Caco-2 (cell line): Measurements from ENCODE around the gene SCN1B. TPM values are rescaled to one million over a fixed set of nuclear protein-coding genes. Genes with fewer than 3 reads are reported as not detected.

Source experiments
- BruUV-seq: library from RNA; stranded (reverse); fragments of 400-500 nt; replicated peaks from 2 replicates; lab custom pipeline; 2021; lab: Mats Ljungman, UMichigan
- CTCF ChIA-PET: fragments of 300-600 bp; sonication (Branson Sonifier 250); formaldehyde crosslinking; loops from one replicate; lab custom pipeline; 2022; ENCODE audit warnings: antibody characterized with exemption; lab: Charles Lee
- POLR2A ChIA-PET: fragments of 300-600 bp; sonication (Branson Sonifier 250); formaldehyde crosslinking; loops from one replicate; lab custom pipeline; 2022; ENCODE audit warnings: antibody characterized with exemption; lab: Charles Lee
- DNase-seq, 2 experiments: peaks; one replicate each; pipeline versions ENCODE4 v3.0.0 to v3.0.0-alpha.2; 2020 to 2022
- H3K27me3 ChIP-seq: replicated peaks from 2 replicates; pipeline ENCODE4 v1.6.0; 2011; ENCODE audit warnings: low read length; ENCODE audit not compliant: control insufficient read depth, insufficient read depth
- H3K36me3 ChIP-seq: 2 replicates; pipeline ENCODE4 v1.5.1; 2011; ENCODE audit warnings: low read length; ENCODE audit not compliant: control insufficient read depth, insufficient read depth
- H3K4me1 ChIP-seq: fragments of 250-450 bp; sonication (Bioruptor Pico); 2 replicates; pipeline ENCODE4 v1.5.1; 2020; ENCODE audit warnings: mild to moderate bottlenecking
- H3K4me3 ChIP-seq: 2 replicates; pipeline ENCODE4 v1.5.1; 2011; ENCODE audit warnings: low read depth, mild to moderate bottlenecking, control low read depth, low read length
- H3K9me3 ChIP-seq: fragments of 250-450 bp; sonication (Bioruptor Pico); 2 replicates; pipeline ENCODE4 v1.5.1; 2020; ENCODE audit warnings: mild to moderate bottlenecking, moderate library complexity
- H3K27ac Mint-ChIP-seq: one replicate; pipeline ENCODE4 v1.8.0; 2022; ENCODE audit warnings: mixed read lengths; ENCODE audit not compliant: unreplicated experiment
- H3K27me3 Mint-ChIP-seq: one replicate; pipeline ENCODE4 v1.8.0; 2022; ENCODE audit warnings: mixed read lengths; ENCODE audit not compliant: insufficient read depth, unreplicated experiment
- H3K36me3 Mint-ChIP-seq: one replicate; pipeline ENCODE4 v1.8.0; 2022; ENCODE audit warnings: mild to moderate bottlenecking, mixed read lengths; ENCODE audit not compliant: insufficient read depth, unreplicated experiment
- H3K4me1 Mint-ChIP-seq: one replicate; pipeline ENCODE4 v1.8.0; 2022; ENCODE audit warnings: low read depth, mixed read lengths; ENCODE audit not compliant: unreplicated experiment
- H3K4me3 Mint-ChIP-seq: one replicate; pipeline ENCODE4 v1.8.0; 2022; ENCODE audit warnings: mild to moderate bottlenecking, moderate library complexity, mixed read lengths; ENCODE audit not compliant: unreplicated experiment
- H3K9me3 Mint-ChIP-seq: one replicate; pipeline ENCODE4 v1.8.0; 2022; ENCODE audit warnings: mixed read lengths; ENCODE audit not compliant: unreplicated experiment
- CTCF ChIP-seq, 2 experiments: fragments of 200-600 bp in 1 of 2; IDR thresholded peaks; 1 replicate in 1 of 2; 2 replicates in 1 of 2; pipeline versions ENCODE4 v1.5.1 to v1.8.0; 2011 to 2022; ENCODE audit warnings: antibody characterized with exemption in 1 of 2, control low read depth in 1 of 2, inconsistent platforms in 1 of 2, low read depth in 1 of 2, low read length in 1 of 2, mild to moderate bottlenecking in 1 of 2, moderate library complexity in 1 of 2; ENCODE audit not compliant: insufficient read depth in 1 of 2, severe bottlenecking in 1 of 2, unreplicated experiment in 1 of 2
- intact Hi-C: fragments of 100-400 bp; cut with micrococcal nuclease; formaldehyde crosslinking; loops from one replicate; pipeline ENCODE4 v1.10.0; 2022; ENCODE audit not compliant: unreplicated experiment
- total RNA-seq: library from RNA; stranded (reverse); gene quantifications from 2 replicates; pipeline ENCODE4 v1.2.3, GENCODE V29; 2022

The SCN1B gene
- total RNA-seq, 1 experiment from 2014 or later: 1.7 TPM

DNA sequence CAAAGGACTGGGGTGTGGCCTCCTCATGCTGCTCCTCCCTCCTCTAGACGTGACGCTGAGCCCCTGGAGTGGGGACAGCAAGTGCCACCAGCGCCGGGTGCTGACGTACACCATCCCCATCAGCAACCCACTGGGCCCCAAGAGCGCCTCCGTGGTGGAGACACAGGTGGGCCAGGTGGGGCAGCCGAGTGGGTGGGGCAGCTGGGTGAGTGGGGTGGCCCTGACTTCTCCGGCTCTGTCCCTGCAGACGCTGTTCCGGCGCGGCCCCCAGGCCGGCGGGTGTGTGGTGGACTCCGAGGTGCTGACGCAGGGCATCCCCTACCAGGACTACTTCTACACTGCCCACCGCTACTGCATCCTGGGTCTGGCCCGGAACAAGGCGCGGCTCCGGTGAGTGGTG lies 11.1 kb upstream of the SCN1B start:
- Histone ChIP-seq H3K36me3 (peaks cover 6% of the 10 kb centered on the region), H3K4me3 (no peak overlapping the region), H3K4me1 (no peaks in the 10 kb centered on the region), H3K9me3 (no peaks in the 10 kb centered on the region), H3K27me3 (no peaks in the 10 kb centered on the region)
- CTCF ChIA-PET: no interaction called here
- no peak overlapping the region for H3K4me3 Mint-ChIP-seq
- intact Hi-C loops: no loop called here
- no peaks in the 10 kb centered on the region for H3K9me3 Mint-ChIP-seq
- H3K27me3 Mint-ChIP-seq: no peaks in the 10 kb centered on the region
- BruUV-seq: no TSS peak
- no peaks in the 10 kb centered on the region for H3K4me1 Mint-ChIP-seq
- POLR2A ChIA-PET: no interaction called here
- H3K36me3 Mint-ChIP-seq: peaks cover 96% of the 10 kb centered on the region
- H3K27ac Mint-ChIP-seq: peak overlapping the region; percentile 70
- DNase-seq: no peak
- no peak for TF ChIP-seq CTCF (IDR thresholded peaks at IDR 0.05; ENCODE audit: insufficient read depth in 1 of 2, low read depth in 1 of 2, low read length in 1 of 2, severe bottlenecking in 1 of 2, unreplicated experiment in 1 of 2)

DNA sequence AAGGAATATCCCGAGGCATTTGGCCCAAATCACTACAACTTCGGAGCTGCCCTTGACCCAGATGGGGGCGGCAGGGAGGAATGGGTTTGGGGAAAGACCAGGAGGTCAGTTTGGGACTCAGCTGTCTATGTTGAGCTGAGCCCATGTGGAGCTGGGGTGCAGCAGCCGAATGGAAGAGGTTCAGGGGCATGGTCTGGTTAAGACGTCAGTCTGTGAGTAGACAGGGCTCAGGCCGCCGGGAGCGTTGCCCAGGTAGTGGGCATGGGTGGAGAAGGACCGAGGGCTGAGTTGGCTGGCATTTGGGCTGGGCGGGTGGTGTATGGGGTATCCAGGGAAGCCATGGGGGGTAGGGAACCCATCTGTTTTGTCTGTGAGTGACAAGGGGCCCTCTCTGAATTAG lies 9.3 kb upstream of the SCN1B start:
- Histone ChIP-seq H3K4me3 (no peak overlapping the region), H3K9me3 (no peaks in the 10 kb centered on the region), H3K36me3 (peaks cover 4% of the 10 kb centered on the region; the same call in 1 of the 2 replicates), H3K4me1 (no peaks in the 10 kb centered on the region), H3K27me3 (no peaks in the 10 kb centered on the region)
- no peaks in the 10 kb centered on the region for H3K27me3 Mint-ChIP-seq
- CTCF ChIA-PET: no interaction called here
- H3K4me3 Mint-ChIP-seq: no peak overlapping the region
- no TSS peak for BruUV-seq
- peaks cover 92% of the 10 kb centered on the region for H3K36me3 Mint-ChIP-seq
- peak overlapping the region; percentile 18 for H3K27ac Mint-ChIP-seq
- intact Hi-C loops: no loop called here
- TF ChIP-seq CTCF (IDR thresholded peaks at IDR 0.05; ENCODE audit: insufficient read depth in 1 of 2, low read depth in 1 of 2, low read length in 1 of 2, severe bottlenecking in 1 of 2, unreplicated experiment in 1 of 2): no peak
- H3K9me3 Mint-ChIP-seq: no peaks in the 10 kb centered on the region
- H3K4me1 Mint-ChIP-seq: no peaks in the 10 kb centered on the region
- POLR2A ChIA-PET: no interaction called here
- no peak for DNase-seq

- TF ChIP-seq CTCF (IDR thresholded peaks at IDR 0.05; ENCODE audit: insufficient read depth in 1 of 2, low read depth in 1 of 2, low read length in 1 of 2, severe bottlenecking in 1 of 2, unreplicated experiment in 1 of 2): no peak
- Mint-ChIP-seq H3K27ac (no peak overlapping the region), H3K9me3 (no peaks in the 10 kb centered on the region), H3K36me3 (peaks cover 92% of the 10 kb centered on the region), H3K4me3 (no peak overlapping the region), H3K4me1 (no peaks in the 10 kb centered on the region), H3K27me3 (no peaks in the 10 kb centered on the region)
- BruUV-seq: no TSS peak
- no peak for DNase-seq
- Histone ChIP-seq H3K4me1 (no peaks in the 10 kb centered on the region), H3K9me3 (no peaks in the 10 kb centered on the region), H3K4me3 (no peak overlapping the region), H3K36me3 (peaks cover 7% of the 10 kb centered on the region), H3K27me3 (no peaks in the 10 kb centered on the region)
- ChIA-PET POLR2A (interaction anchor here (0.6 kb wide), 1 partner anchor 399 kb away, joined by 3 read pairs; no protein-coding TSS in a partner anchor), CTCF (no interaction called here)
- intact Hi-C loops: no loop called here
Measured at GRCh38 chr19:35021596-35021995, 8.7 kb upstream of the SCN1B start.
